DMS79 treated with DMSO at 0.1 percent for 48 hours (cell line): ENCODE results near the gene SLC49A3.
"Not testable (repeated sequence)": the region's sequence is repeated elsewhere in the genome, so short reads cannot be mapped to it uniquely, and the experiment has no call there.

Experiments
- DNase-seq: peaks from one replicate; lab custom pipeline; 2025; lab: John Stamatoyannopoulos, UW

SLC49A3 gene

GRCh38 chr4:688854-689681 lies at the start of gene SLC49A3:
TSS of gene SLC49A3 (minus strand) at chr4:689151. CDS start at chr4:689127, 24 bp downstream.
- no peak for DNase-seq

GRCh38 chr4:736561-736960 lies 47.6 kb upstream of the SLC49A3 start:
- not testable (repeated sequence) for DNase-seq

GRCh38 chr4:735583-735982 lies 46.6 kb upstream of the SLC49A3 start:
- no peak for DNase-seq

- no peak for DNase-seq
Measured at GRCh38 chr4:734951-735350, 46.0 kb upstream of the SLC49A3 start.

- no peak for DNase-seq
Measured at GRCh38 chr4:734075-734474, 45.1 kb upstream of the SLC49A3 start.

GRCh38 chr4:733631-733980 lies 44.7 kb upstream of the SLC49A3 start:
- DNase-seq, result no peak

GRCh38 chr4:732911-733630 lies 44.1 kb upstream of the SLC49A3 start:
- no peak for DNase-seq

- no peak for DNase-seq
Measured at GRCh38 chr4:732486-732885, 43.5 kb upstream of the SLC49A3 start.

- not testable (repeated sequence) for DNase-seq
Measured at GRCh38 chr4:731954-732353, 43.0 kb upstream of the SLC49A3 start.

GRCh38 chr4:730946-731904 lies 42.3 kb upstream of the SLC49A3 start:
- not testable (repeated sequence) for DNase-seq

- no peak for DNase-seq
Measured at GRCh38 chr4:730511-730910, 41.6 kb upstream of the SLC49A3 start.

- no peak for DNase-seq
Measured at GRCh38 chr4:729336-730315, 40.7 kb upstream of the SLC49A3 start.

GRCh38 chr4:727576-727975 lies 38.6 kb upstream of the SLC49A3 start:
- DNase-seq, result no peak

- DNase-seq, result no peak
Measured at GRCh38 chr4:726838-727237, 37.9 kb upstream of the SLC49A3 start.

GRCh38 chr4:726235-726787 lies 37.4 kb upstream of the SLC49A3 start:
- no peak for DNase-seq

GRCh38 chr4:725391-726234 lies 36.7 kb upstream of the SLC49A3 start:
- no peak for DNase-seq

- DNase-seq, result no peak
Measured at GRCh38 chr4:723751-724530, 35.0 kb upstream of the SLC49A3 start.

GRCh38 chr4:722851-723360 lies 34.0 kb upstream of the SLC49A3 start:
- DNase-seq, result no peak
